SK-N-SH treated with all-trans-retinoic acid at 6 μM for 48 hours (cell line): ENCODE data around the gene SNX27.

ENCODE experiments used
- ARNTL ChIP-seq: fragments of 450-650 bp; formaldehyde crosslinking; IDR thresholded peaks from 2 replicates; pipeline ENCODE4 v1.5.0; 2020; ENCODE audit warnings: low read depth, mild to moderate bottlenecking, moderate library complexity, borderline replicate concordance
- BACH2 ChIP-seq: fragments of 250-450 bp; sonication (Bioruptor Pico); IDR thresholded peaks from 2 replicates; pipeline ENCODE4 v1.9.0; 2021; ENCODE audit warnings: mild to moderate bottlenecking, borderline replicate concordance
- CSDC2 ChIP-seq: fragments of 250-450 bp; sonication (Bioruptor Pico); IDR thresholded peaks from 2 replicates; pipeline ENCODE4 v1.5.0; 2020; ENCODE audit warnings: mild to moderate bottlenecking, moderate library complexity
- ESRRG ChIP-seq: fragments of 250-450 bp; sonication (Bioruptor Pico); IDR thresholded peaks from 2 replicates; pipeline ENCODE4 v1.6.1; 2021; ENCODE audit warnings: mild to moderate bottlenecking
- PATZ1 ChIP-seq: fragments of 250-450 bp; sonication (Bioruptor Pico); IDR thresholded peaks from 2 replicates; pipeline ENCODE4 v1.8.0; 2020; ENCODE audit warnings: mild to moderate bottlenecking, moderate library complexity, borderline replicate concordance
- PPARA ChIP-seq: fragments of 250-450 bp; sonication (Bioruptor Pico); IDR thresholded peaks from 2 replicates; pipeline ENCODE4 v1.5.0; 2020; ENCODE audit warnings: mild to moderate bottlenecking, borderline replicate concordance
- RARB ChIP-seq: fragments of 250-450 bp; sonication (Bioruptor Pico); IDR thresholded peaks from 2 replicates; pipeline ENCODE4 v1.8.0; 2021; ENCODE audit warnings: mild to moderate bottlenecking, moderate library complexity
- SNAI2 ChIP-seq: fragments of 250-450 bp; sonication (Bioruptor Pico); IDR thresholded peaks from 2 replicates; pipeline ENCODE4 v1.5.0; 2020; ENCODE audit warnings: mild to moderate bottlenecking, moderate library complexity
- ZFP3 ChIP-seq: fragments of 250-450 bp; sonication (Bioruptor Pico); IDR thresholded peaks from 2 replicates; pipeline ENCODE4 v1.5.0; 2020; ENCODE audit warnings: mild to moderate bottlenecking, moderate library complexity
- ZFP30 ChIP-seq: fragments of 450-650 bp; formaldehyde crosslinking; IDR thresholded peaks from 2 replicates; pipeline ENCODE4 v1.5.0; 2022; ENCODE audit warnings: mild to moderate bottlenecking, moderate library complexity
- ZNF565 ChIP-seq: fragments of 450-650 bp; formaldehyde crosslinking; conservative IDR thresholded peaks from 2 replicates; pipeline ENCODE4 v1.5.0; 2020; ENCODE audit warnings: low read depth, mild to moderate bottlenecking, moderate library complexity
- ZNF8 ChIP-seq: fragments of 450-650 bp; formaldehyde crosslinking; IDR thresholded peaks from 2 replicates; pipeline ENCODE4 v1.5.0; 2020; ENCODE audit warnings: mild to moderate bottlenecking, moderate library complexity
- TF ChIP-seq, protein P1 (sequence below): fragments of 250-450 bp; sonication (Bioruptor Pico); IDR thresholded peaks from 2 replicates; pipeline ENCODE4 v1.5.1; 2020; ENCODE audit warnings: low read depth, mild to moderate bottlenecking, moderate library complexity
- TF ChIP-seq, protein P2 (sequence below): fragments of 250-450 bp; sonication (Bioruptor Pico); IDR thresholded peaks from 2 replicates; pipeline ENCODE4 v1.5.0; 2020; ENCODE audit warnings: mild to moderate bottlenecking, moderate library complexity

DNA sequence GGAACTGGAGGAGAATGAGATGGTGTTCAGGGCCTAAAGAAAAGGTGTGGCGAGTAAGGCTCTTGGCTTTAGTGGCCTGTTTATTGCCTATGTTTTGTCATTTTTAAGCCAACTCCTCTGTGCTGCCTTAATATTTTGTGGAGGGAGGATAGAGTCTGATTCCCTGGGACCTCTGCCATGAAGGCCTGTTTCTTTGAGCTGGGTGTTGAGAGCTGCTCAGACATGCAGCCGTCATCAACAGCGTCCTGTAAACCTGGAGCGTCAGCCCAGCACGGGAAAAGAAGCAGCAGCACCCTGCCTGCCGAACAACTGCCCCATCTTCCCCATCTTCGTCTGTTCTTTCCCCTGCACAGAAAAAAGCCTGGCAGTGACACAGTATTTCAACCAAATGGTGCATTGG is 27.1 kb upstream of the SNX27 start:
- TF ChIP-seq ZFP3 (no peak), ARNTL (CRISPR knock-in tag) (no peak), ZFP30 (CRISPR knock-in tag) (no peak), RARB (no peak), ZNF8 (CRISPR knock-in tag) (no peak), ESRRG (CRISPR knock-in tag) (no peak), PATZ1 (CRISPR knock-in tag) (no peak), PPARA (CRISPR knock-in tag) (no peak), BACH2 (no peak), ZNF565 (CRISPR knock-in tag) (no peak), CSDC2 (CRISPR knock-in tag) (no peak), SNAI2 (no peak)
- TF ChIP-seq, protein P1, sequence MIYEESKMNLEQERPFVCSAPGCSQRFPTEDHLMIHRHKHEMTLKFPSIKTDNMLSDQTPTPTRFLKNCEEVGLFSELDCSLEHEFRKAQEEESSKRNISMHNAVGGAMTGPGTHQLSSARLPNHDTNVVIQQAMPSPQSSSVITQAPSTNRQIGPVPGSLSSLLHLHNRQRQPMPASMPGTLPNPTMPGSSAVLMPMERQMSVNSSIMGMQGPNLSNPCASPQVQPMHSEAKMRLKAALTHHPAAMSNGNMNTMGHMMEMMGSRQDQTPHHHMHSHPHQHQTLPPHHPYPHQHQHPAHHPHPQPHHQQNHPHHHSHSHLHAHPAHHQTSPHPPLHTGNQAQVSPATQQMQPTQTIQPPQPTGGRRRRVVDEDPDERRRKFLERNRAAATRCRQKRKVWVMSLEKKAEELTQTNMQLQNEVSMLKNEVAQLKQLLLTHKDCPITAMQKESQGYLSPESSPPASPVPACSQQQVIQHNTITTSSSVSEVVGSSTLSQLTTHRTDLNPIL (CRISPR knock-in tag) = no peak
- TF ChIP-seq, protein P2, sequence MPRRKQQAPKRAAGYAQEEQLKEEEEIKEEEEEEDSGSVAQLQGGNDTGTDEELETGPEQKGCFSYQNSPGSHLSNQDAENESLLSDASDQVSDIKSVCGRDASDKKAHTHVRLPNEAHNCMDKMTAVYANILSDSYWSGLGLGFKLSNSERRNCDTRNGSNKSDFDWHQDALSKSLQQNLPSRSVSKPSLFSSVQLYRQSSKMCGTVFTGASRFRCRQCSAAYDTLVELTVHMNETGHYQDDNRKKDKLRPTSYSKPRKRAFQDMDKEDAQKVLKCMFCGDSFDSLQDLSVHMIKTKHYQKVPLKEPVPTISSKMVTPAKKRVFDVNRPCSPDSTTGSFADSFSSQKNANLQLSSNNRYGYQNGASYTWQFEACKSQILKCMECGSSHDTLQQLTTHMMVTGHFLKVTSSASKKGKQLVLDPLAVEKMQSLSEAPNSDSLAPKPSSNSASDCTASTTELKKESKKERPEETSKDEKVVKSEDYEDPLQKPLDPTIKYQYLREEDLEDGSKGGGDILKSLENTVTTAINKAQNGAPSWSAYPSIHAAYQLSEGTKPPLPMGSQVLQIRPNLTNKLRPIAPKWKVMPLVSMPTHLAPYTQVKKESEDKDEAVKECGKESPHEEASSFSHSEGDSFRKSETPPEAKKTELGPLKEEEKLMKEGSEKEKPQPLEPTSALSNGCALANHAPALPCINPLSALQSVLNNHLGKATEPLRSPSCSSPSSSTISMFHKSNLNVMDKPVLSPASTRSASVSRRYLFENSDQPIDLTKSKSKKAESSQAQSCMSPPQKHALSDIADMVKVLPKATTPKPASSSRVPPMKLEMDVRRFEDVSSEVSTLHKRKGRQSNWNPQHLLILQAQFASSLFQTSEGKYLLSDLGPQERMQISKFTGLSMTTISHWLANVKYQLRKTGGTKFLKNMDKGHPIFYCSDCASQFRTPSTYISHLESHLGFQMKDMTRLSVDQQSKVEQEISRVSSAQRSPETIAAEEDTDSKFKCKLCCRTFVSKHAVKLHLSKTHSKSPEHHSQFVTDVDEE = no peak
